Lower leg skin (tissue), 4 donors: Measurements from ENCODE around the gene DNAL4. TPM values are rescaled to one million over a fixed set of nuclear protein-coding genes. Genes with fewer than 3 reads are reported as not detected.

Experiments
- DNase-seq, 2 donors: peaks; one replicate each; pipeline ENCODE4 v3.0.0-alpha.2; 2019; ENCODE audit warnings: low spot score in 2 of 2
- H3K4me3 ChIP-seq: fragments of 200-600 bp; sonication (generic); 2 replicates; pipeline ENCODE4 v1.5.1; 2017; ENCODE audit warnings: mild to moderate bottlenecking, low read depth; ENCODE audit not compliant: poor library complexity, severe bottlenecking
- CTCF ChIP-seq, 3 donors: fragments of 450-650 bp; IDR thresholded peaks; one replicate each; pipeline ENCODE4 v1.5.1; 2016; ENCODE audit warnings: antibody characterized with exemption in 3 of 3, mild to moderate bottlenecking in 3 of 3, moderate library complexity in 2 of 3
- POLR2A ChIP-seq, 2 donors: fragments of 450-650 bp; IDR thresholded peaks; one replicate each; pipeline ENCODE4 v1.6.1; 2016 to 2017; ENCODE audit warnings: antibody characterized with exemption in 2 of 2, mild to moderate bottlenecking in 1 of 2, moderate library complexity in 1 of 2
- WGBS, 2 donors: methylation state at CpG; one replicate each; pipeline ENCODE4 v1.1.5; 2018; 5-methylcytosine and 5-hydroxymethylcytosine counted together
- intact Hi-C: fragments of 100-400 bp; cut with DNase I; formaldehyde crosslinking; loops from one replicate; pipeline ENCODE4 v1.15.0; 2023; ENCODE audit warnings: low total_unique reads
- total RNA-seq, 4 donors: library from RNA; depleted of rRNA; stranded (reverse); fragments of >200 nt; gene quantifications; one replicate each; pipeline ENCODE4 v1.1.0, GENCODE V29; 2016

DNAL4 gene
- total RNA-seq, 4 donors from 2014 or later = 15.3 to 24.2 (median 23.7) TPM

DNA sequence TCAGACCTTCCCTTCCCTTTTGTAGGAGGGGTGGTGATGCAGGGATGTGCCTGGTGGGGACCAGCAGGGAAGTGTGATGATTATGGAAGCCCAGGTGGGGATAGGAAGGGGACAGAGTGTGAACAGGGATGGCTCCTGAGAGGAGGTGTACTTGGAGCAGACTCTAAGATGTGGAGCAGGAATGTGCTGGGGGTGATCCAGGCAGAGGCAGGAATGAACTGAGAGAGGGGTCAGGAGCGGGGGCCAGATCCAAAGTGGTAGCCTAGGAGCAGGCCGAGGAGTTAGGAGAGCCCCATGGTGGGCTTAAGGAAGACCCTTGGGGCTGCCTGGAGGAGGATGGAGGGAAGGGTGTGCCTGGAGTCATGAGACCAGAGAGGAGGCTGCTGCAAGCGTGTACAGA is 46.2 kb upstream of the DNAL4 start:
- intact Hi-C loops = no loop called here
- 79 to 88% methylated on average over 3 of the region's 3 CpGs for WGBS, 2 donors
- TF ChIP-seq POLR2A (IDR thresholded peaks at IDR 0.05) (no peak), CTCF (IDR thresholded peaks at IDR 0.05) (no peak)

DNA sequence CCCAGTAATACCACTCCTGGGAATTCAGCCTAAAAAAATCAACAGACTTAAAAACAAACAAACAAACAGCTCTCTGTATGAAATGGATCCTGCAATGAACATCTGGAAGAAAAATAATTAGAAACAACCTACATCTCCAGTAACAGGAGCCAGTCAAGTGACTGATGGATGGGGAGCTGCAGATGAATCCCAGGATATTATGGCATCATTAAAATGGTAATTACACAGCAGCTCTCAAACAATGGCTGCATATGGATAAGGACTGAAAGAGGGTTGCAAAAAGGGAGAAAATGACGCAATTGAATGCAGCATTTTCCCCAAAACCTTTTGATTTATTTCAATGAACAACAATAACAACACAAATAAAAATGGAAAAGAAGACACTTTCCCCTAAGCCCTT is 45.7 kb upstream of the DNAL4 start:
- intact Hi-C loops = no loop called here
- WGBS, 2 donors = 90 to 100% methylated on average over 1 of the region's 1 CpG
- DNase-seq = no peak
- no peak overlapping the region for H3K4me3 ChIP-seq
- TF ChIP-seq POLR2A (IDR thresholded peaks at IDR 0.05) (no peak), CTCF (IDR thresholded peaks at IDR 0.05) (no peak)

More for the DNA sequence above, 46.2 kb upstream of the DNAL4 start:
- no peak overlapping the region for H3K4me3 ChIP-seq
- no peak for DNase-seq

GRCh38 chr22:38837414-38837928 is 43.5 kb upstream of the DNAL4 start:
- no peak for TF ChIP-seq POLR2A (IDR thresholded peaks at IDR 0.05)
- no peak for TF ChIP-seq CTCF (IDR thresholded peaks at IDR 0.05)
- H3K4me3 ChIP-seq = no peak overlapping the region
- DNase-seq = no peak
- 88 to 94% methylated on average over 6 of the region's 6 CpGs for WGBS, 2 donors
- intact Hi-C loops = no loop called here

GRCh38 chr22:38835888-38836301 is 42.0 kb upstream of the DNAL4 start:
- no peak for DNase-seq
- 65 to 72% methylated on average over 19 of the region's 19 CpGs for WGBS, 2 donors
- no peak for TF ChIP-seq CTCF (IDR thresholded peaks at IDR 0.05)
- intact Hi-C loops = no loop called here
- H3K4me3 ChIP-seq = no peak overlapping the region

DNA sequence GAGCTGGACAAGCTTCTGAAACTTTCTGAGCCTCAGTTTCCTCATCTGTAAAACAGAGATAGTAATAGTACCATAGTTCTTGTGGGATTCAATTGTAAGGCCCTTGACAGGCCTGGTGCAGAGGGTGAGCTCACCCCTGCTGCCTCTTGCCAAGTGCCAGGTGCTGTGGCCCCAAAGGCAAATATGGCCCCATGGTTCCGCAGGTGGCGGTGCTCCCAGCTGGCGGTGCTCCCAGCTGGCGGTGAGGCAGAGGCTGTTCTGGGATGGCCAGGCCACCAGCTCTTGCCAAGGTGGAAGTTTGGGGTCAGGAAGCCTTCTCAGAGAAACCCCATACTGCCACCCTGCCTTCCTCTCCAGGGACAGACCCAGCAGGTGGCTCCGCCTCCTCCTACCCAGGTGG is 41.0 kb upstream of the DNAL4 start:
- DNase-seq = no peak
- TF ChIP-seq POLR2A (IDR thresholded peaks at IDR 0.05) = no peak
- TF ChIP-seq CTCF (IDR thresholded peaks at IDR 0.05) = no peak
- WGBS, 2 donors = 91 to 98% methylated on average over 5 of the region's 5 CpGs
- intact Hi-C loops = no loop called here
- H3K4me3 ChIP-seq = no peak overlapping the region
